Left renal cortex interstitium (tissue), 4 donors: ENCODE data around the gene CNN2. TPM values are rescaled to one million over a fixed set of nuclear protein-coding genes. Genes with fewer than 3 reads are reported as not detected.

Source experiments
- DNase-seq, 4 donors: peaks; one replicate each; pipeline ENCODE4 v3.0.0-alpha.2; 2013; ENCODE audit warnings: low read depth in 4 of 4, low spot score in 2 of 4, missing footprints in 1 of 4
- polyA plus RNA-seq, 4 donors: library from polyadenylated mRNA; unstranded; fragments of 120-200 nt; gene quantifications; one replicate each; pipeline ENCODE4 v1.2.1, GENCODE V29; 2013; ENCODE audit not compliant: insufficient read length in 4 of 4

Gene CNN2
- polyA plus RNA-seq, 4 donors = 163 to 215 (median 186) TPM

- no peak for DNase-seq
Observed at GRCh38 chr19:1046836-1047695, 20.7 kb downstream of the CNN2 start.

GRCh38 chr19:1047696-1048147, 21.3 kb downstream of the CNN2 start:
- no peak for DNase-seq

GRCh38 chr19:1049106-1049505, 22.7 kb downstream of the CNN2 start:
- DNase-seq = no peak

DNA sequence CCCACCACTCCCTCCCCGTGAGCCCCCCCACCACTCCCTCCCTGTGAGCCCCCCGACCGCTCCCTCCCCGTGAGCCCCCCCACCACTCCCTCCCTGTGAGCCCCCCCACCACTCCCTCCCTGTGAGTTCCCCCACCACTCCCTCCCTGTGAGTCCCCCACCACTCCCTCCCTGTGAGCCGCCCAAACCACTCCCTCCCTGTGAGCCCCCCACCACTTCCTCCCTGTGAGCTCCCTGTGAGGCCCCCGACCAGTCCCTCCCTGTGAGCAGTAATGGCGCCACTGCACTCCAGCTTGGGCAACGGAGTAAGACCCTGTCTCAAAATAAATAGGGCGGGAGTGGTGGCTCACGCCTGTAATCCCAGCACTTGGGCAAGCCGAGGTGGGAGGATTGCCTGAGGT, 23.4 kb downstream of the CNN2 start:
- DNase-seq = no peak

DNA sequence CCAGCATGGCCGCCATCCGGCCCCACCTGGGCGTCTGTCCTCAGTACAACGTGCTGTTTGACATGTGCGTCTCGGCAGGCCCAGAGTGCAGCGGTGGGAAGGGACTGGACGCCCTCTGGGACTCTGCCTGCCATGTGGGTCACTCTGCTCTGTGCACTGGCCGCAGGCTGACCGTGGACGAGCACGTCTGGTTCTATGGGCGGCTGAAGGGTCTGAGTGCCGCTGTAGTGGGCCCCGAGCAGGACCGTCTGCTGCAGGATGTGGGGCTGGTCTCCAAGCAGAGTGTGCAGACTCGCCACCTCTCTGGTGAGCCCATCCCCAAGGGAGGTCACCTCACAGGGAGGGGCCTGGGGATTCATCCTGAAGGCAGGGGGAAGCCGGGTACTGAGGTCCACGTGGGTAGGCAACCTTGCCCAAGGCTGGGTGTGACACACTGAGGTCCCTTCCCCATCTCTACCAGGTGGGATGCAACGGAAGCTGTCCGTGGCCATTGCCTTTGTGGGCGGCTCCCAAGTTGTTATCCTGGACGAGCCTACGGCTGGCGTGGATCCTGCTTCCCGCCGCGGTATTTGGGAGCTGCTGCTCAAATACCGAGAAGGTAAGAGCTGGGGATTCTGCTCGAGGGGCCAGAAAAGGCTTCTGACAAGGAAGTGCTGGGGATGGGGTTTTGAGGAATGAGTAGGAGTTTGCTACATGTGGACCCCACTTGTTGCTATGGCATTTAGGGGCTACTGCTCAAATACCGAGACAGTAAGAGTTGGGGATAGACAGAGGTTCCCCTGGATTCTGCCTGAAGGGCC, 24.8 kb downstream of the CNN2 start:
- DNase-seq = no peak

- no peak for DNase-seq
Observed at GRCh38 chr19:1051791-1052190, 25.4 kb downstream of the CNN2 start.

DNA sequence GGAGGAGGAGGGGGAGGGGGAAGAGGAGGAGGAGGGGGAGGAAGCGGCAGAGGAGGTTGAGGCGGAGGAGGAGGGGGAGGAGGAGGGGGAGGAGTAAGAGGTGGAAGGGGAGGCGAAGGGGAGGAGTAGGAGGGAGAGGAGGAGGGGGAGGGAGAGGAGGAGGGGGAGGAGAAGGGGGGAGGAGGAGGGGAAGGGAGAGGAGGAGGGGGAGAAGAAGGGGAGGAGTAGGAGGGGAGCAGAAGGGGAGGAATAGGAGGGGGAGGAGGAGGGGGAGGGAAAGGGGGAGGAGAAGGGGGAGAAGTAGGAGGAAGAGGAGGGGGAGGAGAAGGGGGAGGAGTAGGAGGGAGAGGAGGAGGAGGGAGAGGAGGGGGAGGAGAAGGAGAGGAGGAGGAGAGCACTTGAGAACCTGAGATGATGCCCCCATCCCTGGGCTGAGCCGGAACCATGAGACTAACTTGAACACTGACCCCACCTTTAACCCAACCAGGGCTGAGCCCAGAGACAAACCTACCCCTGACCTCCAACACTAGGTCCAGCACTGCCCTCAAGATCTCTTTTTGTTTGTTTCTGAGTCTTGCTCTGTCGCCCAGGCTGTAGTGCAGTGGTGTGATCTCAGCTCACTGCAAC, 26.1 kb downstream of the CNN2 start:
- DNase-seq = no peak

GRCh38 chr19:1053176-1054101, 27.0 kb downstream of the CNN2 start:
- DNase-seq = no peak

- DNase-seq = no peak
Observed at GRCh38 chr19:1054102-1055027, 28.0 kb downstream of the CNN2 start.

GRCh38 chr19:1055028-1055425, 28.6 kb downstream of the CNN2 start:
- DNase-seq = no peak

DNA sequence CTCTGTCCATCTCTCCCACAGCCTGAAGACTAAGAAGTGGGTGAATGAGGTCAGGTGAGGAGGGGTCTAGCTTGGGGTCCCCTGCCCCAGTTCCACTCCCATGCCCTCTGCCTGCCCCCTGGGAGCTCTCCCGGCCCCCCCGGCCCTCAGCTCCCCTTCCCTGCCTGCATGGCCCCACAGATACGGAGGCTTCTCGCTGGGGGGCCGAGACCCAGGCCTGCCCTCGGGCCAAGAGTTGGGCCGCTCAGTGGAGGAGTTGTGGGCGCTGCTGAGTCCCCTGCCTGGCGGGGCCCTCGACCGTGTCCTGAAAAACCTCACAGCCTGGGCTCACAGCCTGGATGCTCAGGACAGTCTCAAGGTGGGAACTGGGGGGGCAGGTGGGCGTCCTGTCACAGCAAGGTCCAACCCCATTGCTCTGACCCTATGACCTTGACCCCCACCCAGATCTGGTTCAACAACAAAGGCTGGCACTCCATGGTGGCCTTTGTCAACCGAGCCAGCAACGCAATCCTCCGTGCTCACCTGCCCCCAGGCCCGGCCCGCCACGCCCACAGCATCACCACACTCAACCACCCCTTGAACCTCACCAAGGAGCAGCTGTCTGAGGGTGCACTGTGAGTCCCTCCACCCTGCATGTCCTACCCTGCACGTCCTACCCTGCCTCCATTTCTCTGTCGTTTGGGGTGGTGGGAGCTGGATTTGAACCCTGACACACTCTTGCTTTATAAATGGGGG, 29.6 kb downstream of the CNN2 start:
- no peak for DNase-seq

GRCh38 chr19:1057176-1057855, 30.9 kb downstream of the CNN2 start:
- peak in 1 of 4 donors; percentile 25 for DNase-seq

DNA sequence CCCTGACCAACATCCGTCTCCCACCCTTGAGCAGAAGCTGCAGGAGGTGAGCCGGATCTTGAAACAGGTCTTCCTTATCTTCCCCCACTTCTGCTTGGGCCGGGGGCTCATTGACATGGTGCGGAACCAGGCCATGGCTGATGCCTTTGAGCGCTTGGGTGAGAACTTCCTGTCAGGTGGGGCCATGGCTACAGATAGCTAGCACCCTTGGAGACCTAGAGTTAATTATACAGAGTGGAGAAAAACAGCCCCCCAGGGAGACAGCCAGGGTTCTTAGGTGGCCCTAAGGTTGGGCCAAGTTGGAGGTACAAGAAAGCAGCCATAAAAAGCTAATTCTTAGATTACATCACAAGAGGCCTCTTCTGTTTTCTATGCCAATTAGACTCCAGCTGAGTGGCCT, 31.7 kb downstream of the CNN2 start:
- no peak for DNase-seq

GRCh38 chr19:1060689-1061088, 34.3 kb downstream of the CNN2 start:
- no peak for DNase-seq

GRCh38 chr19:1061987-1062386, 35.6 kb downstream of the CNN2 start:
- no peak for DNase-seq

GRCh38 chr19:1062387-1063029, 36.1 kb downstream of the CNN2 start:
- DNase-seq = no peak
